HG03432 (cell line): ENCODE measurements around the gene RIPOR2.
"Not testable (repeated sequence)": the region's sequence is repeated elsewhere in the genome, so short reads cannot be mapped to it uniquely, and the experiment has no call there.

Source experiments
- ATAC-seq: cut with Tn5 transposase; IDR thresholded peaks from one replicate; pipeline ENCODE4 v1.9.1; 2021; ENCODE audit warnings: mild to moderate bottlenecking, moderate library complexity; ENCODE audit not compliant: unreplicated experiment

RIPOR2 gene

DNA sequence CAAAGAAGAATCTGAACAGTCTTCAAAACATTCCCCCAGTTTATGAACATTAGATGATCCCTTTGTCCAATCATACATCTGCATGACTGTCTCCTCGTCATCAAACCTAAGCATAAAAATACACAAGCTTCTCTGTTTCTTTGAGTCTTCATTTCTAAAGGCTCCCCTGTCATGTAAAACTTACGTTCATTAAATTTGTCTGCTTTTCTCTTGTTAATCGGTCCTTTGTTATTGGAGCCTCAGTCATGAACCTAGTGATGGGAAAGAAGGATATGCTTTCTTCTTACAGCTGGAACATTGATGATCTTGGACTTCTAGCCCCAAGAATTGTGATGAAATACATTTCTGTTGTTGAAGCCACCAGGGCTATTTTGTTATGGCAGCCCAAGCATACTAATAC lies 18.0 kb upstream of the RIPOR2 start:
- no peak for ATAC-seq

DNA sequence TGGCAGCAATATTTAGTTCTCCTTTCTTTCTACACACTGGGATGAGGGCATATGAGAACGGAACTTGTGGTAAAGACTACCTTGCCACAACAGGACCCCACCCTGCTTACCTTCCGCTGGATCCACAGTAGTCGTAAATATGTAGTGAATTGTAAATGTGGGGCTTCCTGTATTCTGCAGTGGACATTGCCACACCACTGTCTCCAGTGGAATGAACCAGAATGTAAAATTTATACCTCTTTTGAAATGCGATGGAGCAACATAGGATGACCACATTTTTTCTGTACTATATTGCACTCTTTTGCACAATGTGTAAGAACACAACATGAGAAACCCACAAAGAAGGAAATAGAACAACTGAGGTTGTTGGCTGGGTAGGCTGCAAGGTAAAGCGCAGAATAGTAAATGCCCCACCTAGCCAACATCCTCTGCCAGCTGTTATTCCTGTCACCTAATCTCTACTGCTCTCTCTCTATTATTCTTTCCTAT lies 16.1 kb upstream of the RIPOR2 start:
- ATAC-seq = no peak

DNA sequence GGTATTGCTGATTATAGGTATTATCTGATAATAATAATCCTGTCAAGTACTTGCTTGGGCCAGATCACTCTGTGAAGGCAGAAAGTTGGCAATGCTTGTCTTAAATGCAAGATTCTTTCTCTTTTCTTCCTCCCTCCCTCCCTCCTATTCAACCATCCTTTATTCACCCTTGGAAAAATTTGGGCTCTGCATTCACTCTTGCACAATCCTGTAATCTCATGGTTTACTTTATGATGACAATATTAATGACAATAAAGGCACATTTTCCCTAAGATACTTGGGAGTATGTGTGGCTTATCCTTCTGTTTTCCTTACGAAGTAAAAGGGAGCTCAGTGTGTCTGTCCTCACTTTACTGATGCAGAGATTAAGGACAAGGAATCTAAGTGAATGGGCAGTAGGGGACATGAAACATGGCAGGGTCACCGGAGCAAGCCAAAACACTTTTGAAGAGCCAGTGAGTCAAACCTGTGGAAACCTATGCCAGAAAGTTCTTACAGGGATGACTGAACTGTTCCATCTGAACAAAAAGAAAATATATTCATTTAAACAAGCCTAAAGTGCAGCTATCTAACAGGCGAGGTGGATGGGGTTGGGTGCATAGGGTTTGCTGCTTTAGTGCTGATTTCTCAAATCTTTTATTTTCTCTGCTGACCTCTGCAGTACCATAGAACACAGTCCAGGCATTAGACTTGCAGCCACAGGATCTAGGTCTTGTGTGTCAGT lies 14.6 kb upstream of the RIPOR2 start:
- no peak for ATAC-seq

DNA sequence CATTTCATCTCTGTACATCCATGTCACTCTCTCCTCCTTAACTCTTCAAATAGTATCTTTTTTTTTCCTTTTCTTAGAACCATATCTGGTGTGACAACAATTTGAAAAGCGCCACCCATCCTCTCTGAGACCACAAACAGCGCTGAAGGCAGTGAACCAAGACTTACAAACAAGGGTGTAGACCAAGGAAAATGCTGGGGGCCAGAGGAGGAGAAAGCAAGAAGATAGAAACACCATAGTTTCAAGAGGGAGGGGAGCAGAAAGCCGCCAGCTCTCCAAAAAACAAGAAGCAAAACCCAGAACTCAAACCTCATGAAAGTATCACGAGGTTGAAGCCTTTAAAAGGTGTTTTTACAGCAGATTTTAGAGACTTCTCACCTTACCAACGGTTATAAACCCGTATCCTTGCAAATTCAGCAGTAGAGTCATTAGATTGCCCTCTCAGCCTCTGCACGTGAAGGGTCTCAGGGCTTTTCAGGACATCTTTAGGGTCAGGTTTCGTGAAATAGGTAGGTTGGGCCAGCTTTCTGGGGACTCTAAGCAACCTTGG lies 13.3 kb upstream of the RIPOR2 start:
- ATAC-seq = peak; percentile 95

DNA sequence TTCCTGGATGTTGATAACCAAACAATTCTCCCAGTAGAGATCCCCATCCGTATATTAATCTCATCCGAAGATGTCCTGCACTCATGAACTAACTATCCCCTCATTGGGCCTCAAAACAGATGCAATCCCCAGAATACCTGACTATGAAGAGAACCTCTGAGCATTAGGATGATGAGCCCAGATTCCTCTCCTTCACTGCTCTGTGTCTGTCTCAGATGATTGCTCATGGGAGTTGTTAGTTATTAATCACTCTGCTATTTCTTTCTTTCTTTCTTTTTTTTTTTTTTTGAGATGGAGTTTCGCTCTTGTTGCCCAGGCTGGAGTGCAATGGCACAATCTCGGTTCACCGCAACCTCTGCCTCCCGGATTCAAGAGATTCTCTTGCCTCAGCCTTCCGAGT lies 12.5 kb upstream of the RIPOR2 start:
- ATAC-seq = not testable (repeated sequence)

DNA sequence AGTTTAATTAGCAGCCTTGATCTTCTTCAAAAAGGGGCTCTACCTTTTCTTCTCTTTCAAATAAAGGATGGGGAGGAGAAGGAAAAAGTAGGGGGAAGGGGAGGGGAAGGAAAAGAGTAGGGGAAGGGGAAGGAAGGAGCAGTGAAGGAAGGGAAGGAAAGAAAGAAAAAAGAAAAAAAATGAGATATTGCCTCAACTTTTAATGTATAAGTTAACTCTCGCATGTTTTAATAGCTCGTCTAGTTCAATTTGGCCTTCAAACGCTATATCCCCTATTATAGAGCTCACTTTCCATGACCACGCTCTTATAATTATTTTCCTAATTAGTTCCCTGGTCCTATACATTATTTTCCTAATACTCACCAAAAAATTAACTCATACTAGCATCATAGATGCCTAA lies 11.9 kb upstream of the RIPOR2 start:
- ATAC-seq = no peak

DNA sequence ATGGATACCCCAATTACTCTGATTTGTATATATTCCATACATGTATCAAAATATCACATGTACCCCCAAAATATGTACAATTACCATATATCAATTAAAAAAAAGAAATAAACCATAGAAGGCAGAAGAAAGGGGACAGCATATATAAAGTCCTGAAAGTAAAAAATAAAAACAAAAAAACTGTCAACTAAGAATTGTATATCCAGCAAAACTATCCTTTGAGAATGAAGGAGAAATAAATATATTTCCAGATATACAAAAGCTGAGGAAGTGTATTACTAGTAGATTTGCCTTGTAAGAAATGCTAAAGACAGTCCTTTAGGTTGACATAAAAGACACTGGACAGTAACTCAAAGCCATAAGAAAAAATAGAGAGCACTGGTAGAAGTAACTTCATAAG lies 9.3 kb upstream of the RIPOR2 start:
- no peak for ATAC-seq

DNA sequence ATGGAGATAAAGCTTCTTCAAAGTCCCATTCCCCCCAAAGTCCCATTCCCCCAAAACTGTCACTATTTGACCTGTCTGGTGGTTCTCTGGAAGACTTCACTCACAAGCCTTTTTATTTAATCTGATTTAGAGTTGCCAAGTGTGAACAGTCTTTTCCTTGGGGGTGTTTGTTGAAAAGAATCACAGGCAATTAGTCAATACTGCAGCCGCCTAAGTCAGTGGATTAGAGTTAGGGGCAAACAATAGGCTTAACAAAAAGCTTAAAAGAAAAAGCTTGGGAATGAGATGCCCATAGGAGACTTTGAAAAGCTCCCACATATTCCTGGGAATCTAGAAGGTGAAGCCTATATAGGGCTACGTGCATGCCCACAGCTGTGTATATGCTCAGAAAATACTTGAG lies 8.0 kb upstream of the RIPOR2 start:
- no peak for ATAC-seq

DNA sequence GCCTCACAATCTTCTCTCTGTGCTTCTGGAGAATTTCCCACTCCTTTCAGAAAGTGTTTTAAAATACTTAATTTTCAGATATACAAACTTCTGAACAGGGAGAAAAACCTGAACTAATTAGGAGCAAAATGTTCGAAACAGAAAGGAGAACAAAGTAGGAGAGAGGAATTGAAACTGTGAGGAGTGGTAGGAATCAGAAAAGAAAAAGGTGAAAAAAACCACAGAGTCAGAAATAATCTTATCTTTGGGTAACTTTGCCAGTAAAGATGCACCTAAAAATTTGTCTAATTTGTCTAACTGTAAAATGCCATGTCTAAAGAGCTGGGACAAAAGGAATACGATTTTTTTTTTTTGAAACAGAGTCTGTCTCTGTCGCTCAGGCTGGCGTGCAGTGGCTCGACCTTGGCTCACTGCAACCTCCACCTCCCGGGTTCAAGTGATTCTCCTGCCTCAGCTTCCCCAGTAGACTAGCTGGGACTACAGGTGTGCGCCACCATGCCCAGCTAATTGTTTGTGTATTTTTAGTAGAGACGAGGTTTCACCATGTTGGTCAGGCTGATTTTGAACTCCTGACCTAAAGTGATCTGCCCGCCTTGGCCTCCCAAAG lies 4.7 kb upstream of the RIPOR2 start:
- ATAC-seq = no peak

DNA sequence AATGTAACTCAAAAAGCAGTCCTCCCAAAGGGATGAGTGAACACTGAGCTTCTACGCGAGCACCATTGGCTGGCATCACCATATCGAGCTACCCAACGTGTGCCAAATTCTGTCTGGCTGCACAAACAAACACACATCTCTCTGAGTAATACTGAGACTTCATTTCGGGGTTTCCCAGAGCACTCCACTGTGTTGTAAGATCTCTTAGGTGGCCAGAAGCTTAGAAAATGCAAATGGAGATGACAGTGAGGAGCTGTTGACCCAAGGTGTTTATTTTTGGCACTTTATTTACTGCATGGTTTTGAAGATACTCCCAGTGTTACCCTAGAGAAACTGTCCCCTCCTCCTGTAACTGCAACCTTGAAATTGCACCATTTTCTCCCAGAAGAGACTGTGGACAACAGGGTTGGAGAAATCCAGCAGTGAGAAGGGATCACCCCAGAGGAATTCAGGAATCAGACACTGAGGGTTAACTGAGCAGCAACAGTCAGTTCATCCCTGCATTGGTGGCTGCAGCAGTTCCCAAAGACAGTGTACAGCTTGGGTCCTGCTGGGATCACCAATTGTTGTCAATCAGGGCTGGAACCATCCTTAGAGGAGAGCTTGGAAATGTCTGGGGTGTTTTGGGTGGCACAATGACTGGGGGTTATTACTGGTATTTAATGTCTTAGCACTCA lies 1.0 kb upstream of the RIPOR2 start:
- ATAC-seq = peak; percentile 75

DNA sequence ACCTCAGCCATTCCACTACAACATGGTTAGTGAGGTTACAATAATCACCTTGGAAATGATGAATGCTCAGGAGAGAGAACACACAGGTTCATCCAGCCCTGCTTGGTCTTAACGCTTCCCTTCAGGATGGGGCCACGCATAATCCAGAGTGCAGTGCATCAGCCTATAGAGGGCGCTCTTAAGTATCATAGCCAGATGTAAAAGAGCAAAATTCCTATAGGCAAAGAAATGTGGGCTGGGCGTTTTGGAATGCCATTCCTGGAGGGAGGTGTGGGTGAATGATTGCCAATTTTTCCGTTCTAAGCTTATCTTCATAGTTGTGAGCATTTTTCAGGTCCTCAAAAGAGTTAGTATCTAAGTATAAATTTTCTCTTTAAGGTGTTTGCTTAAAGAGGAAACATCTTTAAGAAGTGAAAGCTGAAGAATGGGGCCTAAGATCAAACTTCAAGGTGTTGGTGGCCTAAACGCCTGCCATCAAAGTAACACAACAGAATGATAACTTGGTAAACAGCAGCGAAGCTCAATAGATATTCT lies 1.8 kb downstream of the RIPOR2 start:
- no peak for ATAC-seq

DNA sequence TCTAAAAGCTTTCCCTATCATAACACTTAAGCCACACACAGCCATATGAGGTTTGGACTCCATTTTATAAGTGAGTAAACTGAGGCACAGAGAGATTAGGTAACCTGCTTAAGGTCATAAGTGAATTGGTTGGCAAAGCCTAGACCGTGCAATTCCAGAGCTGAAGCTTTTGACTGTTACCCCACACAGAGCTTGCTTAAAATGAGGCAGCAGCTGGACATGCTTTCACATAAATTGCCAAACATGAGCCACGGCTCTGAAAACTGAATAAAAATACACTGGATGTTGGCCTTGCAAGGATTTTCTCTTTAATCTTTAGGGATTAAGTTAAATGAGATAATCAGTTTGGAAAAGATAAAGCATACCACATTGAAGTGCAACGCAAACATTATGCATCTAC lies 2.5 kb downstream of the RIPOR2 start:
- ATAC-seq = no peak

DNA sequence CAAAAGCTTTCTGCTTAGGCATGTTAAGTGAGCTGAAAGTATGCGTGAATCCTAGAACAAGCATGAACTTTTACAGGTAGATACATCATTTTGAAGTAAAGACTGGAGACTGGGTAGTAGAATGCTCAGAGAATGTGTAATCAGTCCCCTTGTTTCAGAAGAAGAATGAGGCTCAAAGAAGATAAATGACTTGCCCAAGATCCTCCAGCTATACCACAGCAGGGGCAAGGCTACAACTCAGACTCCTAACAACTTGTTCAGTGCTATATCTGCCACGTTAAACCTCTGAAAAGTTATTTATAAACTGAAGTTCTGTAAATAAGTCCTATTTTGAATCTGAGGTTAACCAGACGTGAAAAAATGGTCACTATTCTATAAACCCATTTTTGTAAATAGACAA lies 2.9 kb downstream of the RIPOR2 start:
- peak; percentile 30 for ATAC-seq

DNA sequence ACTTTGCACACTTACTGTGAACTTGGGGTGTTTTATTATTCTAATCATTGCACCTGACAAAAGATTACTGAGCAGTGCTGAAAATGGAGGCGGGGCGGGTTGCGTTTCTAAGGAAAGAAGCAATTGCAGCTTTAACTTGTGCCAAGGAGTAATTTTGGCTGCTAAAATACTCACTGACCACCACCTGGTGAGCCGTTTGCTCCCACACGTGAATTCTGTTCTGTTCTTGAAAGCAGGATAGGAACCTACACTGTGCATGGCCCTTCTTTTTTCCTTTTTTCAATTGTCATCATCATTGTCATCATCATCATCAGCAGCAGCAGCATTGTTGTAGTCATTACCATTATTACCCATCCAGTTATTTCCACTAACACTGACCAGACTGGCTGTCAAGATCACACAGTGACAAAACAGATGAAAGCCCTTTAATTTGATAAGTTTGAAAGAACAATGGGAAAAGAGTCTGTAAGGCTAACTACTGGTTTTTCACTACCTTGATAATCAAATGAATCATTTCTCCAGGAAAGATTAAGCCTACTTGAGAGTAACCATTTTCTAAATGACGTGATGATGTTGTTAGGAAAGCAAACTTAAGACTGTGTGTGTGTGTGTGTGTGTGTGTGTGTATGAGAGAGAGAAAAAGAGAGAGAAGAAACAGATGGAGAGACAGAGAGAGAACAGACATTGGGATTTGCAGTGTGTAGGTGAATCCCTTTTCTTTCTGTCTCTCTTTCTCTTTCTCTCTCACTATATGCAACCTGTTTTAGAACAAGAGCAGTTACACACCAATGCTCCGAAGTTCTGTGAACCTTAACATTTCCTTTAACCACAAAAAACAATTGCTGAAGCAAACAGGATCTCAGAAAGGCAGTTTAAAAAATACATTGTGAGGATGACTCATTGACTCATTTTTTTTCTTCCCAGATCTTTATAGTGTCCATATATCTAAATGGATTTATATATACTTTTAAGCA lies 3.8 kb downstream of the RIPOR2 start:
- ATAC-seq = peak; percentile 34

DNA sequence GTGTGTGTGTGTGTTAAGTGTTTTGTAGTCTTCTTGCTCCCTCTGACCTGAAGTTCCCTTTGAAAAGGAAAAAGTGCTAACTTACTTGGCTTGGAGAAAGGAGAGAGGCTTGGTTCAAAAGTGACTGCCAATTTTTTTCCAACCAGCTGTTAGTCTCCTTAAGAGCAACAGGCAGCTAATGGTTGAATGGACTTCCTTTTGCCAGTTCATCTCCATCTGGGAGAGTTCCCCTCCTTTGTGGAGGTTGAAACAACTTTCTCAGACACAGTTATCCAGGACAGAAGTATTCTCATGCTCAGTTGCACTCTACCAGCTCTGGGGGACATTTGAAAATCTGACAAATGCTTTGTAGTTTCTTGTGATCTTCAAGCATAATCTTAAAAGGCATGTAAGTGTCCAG lies 4.5 kb downstream of the RIPOR2 start:
- ATAC-seq = no peak

DNA sequence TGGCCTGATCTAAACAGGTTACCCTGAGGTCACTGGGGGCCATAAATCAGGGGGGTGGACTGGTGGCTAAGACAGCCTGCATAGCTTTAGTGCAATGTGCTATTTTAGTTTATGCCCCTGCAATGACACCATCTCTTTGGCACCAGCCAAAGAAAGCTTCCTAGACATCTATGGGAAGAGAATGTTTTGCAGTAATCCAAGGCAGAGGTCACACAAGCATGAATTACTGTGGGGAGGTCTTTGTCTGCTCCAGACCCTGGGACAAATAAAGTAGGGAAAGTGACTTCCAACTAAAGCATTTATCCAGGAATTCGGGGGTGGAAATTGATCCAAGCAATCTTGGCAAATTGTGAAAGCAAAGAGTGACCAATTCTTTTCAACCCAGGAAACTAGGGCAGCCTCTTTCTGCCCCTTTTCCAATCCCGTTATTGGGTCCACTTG lies 5.3 kb downstream of the RIPOR2 start:
- ATAC-seq = no peak

DNA sequence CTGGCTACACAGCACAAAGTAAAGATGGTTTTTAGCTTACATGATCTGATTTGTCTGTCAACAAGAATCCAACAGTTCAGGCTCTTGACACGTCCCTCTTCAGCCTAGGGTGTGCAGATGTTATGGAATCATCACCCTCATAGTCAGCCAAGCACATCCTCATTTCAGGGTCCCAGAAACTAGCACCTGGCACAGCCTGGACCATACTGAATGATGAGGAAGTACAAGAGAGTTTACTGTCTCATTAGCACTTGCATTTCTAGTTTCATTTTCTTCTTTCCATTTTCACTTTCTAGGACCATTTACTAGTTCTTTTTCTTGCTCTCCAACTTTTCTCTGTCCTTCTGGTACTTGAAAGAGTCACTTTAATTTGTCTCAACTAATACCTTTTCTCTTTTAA lies 6.5 kb downstream of the RIPOR2 start:
- peak; percentile 54 for ATAC-seq

DNA sequence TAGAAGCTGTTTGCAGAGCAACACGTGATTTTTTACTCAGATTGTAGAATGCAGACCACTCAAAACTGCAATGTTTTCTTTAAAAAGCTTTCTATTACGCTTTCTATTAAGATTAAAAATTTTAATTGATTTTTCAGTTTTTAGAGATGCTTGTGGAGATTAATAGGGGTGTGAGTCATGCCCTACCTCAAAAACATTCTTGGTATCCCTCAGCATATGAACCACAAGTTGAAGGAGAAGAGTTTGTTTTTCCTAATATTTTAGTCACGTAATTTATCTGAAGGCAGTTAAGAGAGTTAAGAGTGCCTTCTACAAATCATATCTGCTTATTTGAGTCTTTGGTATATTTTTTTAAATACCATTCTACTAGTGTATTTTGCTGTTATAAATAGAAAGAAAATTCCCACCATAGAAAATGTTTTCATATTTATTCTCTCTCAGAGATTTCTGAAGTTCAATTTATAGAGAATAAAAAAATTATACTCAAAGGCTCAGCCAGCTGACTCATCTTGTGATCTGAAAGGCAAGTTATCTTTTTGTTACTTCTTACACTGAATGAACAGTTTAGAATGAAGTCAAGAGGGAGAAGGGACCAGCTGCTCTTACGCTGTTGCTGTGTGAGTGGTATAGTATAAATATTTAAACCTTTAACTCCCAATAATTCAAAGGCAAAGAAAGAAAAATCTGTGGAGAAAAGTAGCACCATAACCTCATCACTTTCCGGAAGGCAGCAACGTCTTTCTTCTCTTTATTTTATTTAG lies 7.6 kb downstream of the RIPOR2 start:
- ATAC-seq = no peak

DNA sequence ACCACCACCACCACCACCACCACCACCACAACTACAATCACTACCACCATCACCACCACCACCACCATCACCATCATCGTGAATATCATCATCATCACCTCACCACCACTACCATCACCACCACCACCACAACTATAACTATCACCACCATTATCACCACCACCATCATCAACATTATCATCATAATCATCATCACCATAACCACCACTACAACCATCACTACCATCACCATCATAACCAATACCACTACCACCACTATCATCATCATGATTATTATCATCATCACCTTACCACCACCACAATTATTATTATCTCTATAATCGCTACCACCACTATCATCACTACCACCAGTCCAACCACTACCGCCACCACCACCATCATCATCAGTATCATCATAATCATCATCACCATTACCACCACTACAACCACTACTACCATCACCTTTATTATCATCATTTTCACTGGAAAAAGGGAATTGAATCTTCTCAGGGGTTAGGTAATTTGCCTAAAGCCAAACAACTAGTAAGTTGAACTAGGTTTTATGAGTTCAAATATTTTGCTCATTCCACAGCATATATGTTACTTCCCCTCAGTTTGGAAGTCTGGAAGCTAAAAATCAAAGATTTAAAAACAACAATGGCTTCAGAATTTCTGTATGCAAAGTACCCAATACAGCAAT lies 8.3 kb downstream of the RIPOR2 start:
- ATAC-seq = no peak
